ENCODE results near the gene PRICKLE4.

Gene PRICKLE4

DNA sequence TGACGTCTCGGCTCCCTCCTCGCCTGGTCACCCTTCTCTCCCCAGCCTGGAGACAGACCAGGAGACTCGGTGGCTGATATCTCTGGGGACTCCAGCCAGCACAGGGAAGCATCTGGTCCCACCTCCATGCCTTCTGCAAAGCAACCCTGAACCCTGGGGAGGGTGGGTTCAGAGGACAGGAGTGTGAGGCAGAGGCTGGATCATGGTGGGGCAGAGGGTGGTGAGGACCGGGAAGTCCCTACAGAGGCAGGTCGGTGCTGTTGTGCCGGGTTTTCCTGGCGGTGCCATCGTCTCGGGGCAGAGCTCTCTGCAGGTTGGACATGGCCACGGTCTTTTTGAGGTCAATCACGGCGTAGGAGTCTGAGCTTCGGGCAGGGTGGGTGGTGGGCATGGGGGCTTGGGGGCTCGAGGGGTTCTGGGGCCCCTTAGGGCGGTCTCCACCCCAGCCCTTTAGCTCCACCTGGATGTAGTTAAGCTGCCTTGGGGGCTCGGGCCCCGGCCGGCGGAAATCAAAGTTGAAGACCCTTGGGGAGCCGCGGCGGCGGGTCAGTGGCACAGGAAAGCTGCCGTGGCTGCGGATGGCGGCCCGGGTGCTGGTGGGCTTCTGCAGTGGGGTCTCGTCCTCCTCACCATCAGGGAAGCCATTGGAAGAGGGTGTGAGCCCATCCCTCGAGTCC, 10.1 kb upstream of the PRICKLE4 start:
- H3K27me3 ChIP-seq (ENCODE audit: insufficient read depth, low read length, poor library complexity, severe bottlenecking), result no peaks in the 10 kb centered on the region
- no peak overlapping the region for H3K4me2 ChIP-seq (ENCODE audit: low read depth, low read length, poor library complexity, severe bottlenecking)
- no peaks in the 10 kb centered on the region for H3K79me2 ChIP-seq (ENCODE audit: insufficient read depth, low read length)
- H3K9me2 ChIP-seq (replicated peaks; ENCODE audit: low read depth, low read length), result no peaks in the 10 kb centered on the region
- H3K36me3 ChIP-seq (ENCODE audit: insufficient read depth, low read length), result peaks cover 13% of the 10 kb centered on the region; the same call in 1 of the 2 replicates
- no peaks in the 10 kb centered on the region for H3F3A ChIP-seq (ENCODE audit: low read depth)
- TF ChIP-seq, protein P1, sequence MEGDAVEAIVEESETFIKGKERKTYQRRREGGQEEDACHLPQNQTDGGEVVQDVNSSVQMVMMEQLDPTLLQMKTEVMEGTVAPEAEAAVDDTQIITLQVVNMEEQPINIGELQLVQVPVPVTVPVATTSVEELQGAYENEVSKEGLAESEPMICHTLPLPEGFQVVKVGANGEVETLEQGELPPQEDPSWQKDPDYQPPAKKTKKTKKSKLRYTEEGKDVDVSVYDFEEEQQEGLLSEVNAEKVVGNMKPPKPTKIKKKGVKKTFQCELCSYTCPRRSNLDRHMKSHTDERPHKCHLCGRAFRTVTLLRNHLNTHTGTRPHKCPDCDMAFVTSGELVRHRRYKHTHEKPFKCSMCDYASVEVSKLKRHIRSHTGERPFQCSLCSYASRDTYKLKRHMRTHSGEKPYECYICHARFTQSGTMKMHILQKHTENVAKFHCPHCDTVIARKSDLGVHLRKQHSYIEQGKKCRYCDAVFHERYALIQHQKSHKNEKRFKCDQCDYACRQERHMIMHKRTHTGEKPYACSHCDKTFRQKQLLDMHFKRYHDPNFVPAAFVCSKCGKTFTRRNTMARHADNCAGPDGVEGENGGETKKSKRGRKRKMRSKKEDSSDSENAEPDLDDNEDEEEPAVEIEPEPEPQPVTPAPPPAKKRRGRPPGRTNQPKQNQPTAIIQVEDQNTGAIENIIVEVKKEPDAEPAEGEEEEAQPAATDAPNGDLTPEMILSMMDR (conservative IDR thresholded peaks at IDR 0.05; ENCODE audit: low read length), result no peak
- TF ChIP-seq EZH2phosphoT487 (IDR thresholded peaks at IDR 0.05; ENCODE audit: borderline replicate concordance), result no peak
- H3K4me1 ChIP-seq (ENCODE audit: insufficient read depth, low read length, poor library complexity, severe bottlenecking), result peaks cover 34% of the 10 kb centered on the region
- H3K9ac ChIP-seq (ENCODE audit: low read depth, low read length, poor library complexity, severe bottlenecking), result no peak overlapping the region
- H4K20me1 ChIP-seq (ENCODE audit: insufficient read depth, low read length, poor library complexity, severe bottlenecking), result no peaks in the 10 kb centered on the region
- H3K9me3 ChIP-seq (ENCODE audit: insufficient read depth, low read depth, low read length), result no peaks in the 10 kb centered on the region
- H3K4me3 ChIP-seq (ENCODE audit: low read length, poor library complexity, severe bottlenecking), result no peak overlapping the region
- H2AFZ ChIP-seq (ENCODE audit: low read length), result no peak overlapping the region

DNA sequence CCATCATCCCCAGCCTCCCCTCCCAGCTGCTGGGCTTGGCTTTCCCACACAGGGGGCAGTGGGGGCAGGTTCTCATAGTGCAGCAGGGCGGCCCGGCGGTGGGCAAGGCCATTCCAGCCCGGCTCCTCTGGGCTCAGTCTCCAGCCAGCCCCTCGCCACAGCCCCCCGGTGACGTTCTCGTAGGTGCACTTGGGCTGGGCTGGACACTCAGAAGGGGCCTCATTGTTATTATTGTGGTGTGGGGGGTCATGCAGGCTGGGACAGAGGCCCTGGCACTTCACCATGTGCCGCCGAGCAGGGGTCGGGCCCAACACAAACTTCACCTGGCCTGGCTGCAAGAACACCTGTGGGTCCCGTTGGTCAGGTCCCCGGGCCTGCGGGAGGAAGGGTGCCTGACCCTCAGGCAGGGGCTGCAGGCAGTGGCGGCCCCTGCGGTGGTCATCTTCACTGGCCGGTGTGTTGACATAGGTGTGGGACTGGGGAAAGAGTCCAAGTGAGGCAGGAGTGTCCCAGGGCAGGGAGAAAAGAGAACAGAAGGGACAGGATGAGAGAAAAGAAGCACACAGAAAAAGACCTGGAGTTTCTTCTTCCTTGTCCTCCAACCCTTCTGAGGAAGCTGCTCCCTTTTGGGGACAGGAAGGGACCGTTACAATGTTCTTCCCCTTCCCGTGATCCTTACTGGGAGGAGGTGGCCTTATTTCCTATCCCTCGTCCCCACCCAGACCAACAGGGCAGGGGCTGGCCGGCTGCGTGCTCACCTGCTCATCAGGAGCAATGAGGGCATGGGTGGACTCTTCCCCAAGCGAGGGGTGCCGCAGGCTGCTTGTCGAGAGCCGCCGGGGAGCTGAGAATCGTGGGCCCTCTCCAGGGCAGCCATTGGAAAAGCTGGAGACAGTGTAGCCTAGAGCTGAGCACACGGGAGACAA, 9.3 kb upstream of the PRICKLE4 start:
- Histone ChIP-seq H2AFZ (ENCODE audit: low read length) (no peak overlapping the region), H3K4me2 (ENCODE audit: low read depth, low read length, poor library complexity, severe bottlenecking) (no peak overlapping the region), H3K9me2 (replicated peaks; ENCODE audit: low read depth, low read length) (no peaks in the 10 kb centered on the region), H3K36me3 (ENCODE audit: insufficient read depth, low read length) (peaks cover 13% of the 10 kb centered on the region; the same call in 1 of the 2 replicates), H3K27me3 (ENCODE audit: insufficient read depth, low read length, poor library complexity, severe bottlenecking) (no peaks in the 10 kb centered on the region), H3F3A (ENCODE audit: low read depth) (no peaks in the 10 kb centered on the region), H3K79me2 (ENCODE audit: insufficient read depth, low read length) (no peaks in the 10 kb centered on the region), H4K20me1 (ENCODE audit: insufficient read depth, low read length, poor library complexity, severe bottlenecking) (no peaks in the 10 kb centered on the region), H3K4me3 (ENCODE audit: low read length, poor library complexity, severe bottlenecking) (no peak overlapping the region), H3K9me3 (ENCODE audit: insufficient read depth, low read depth, low read length) (no peaks in the 10 kb centered on the region), H3K4me1 (ENCODE audit: insufficient read depth, low read length, poor library complexity, severe bottlenecking) (peaks cover 33% of the 10 kb centered on the region), H3K9ac (ENCODE audit: low read depth, low read length, poor library complexity, severe bottlenecking) (no peak overlapping the region)
- TF ChIP-seq, protein P1 (conservative IDR thresholded peaks at IDR 0.05; ENCODE audit: low read length), result no peak
- TF ChIP-seq EZH2phosphoT487 (IDR thresholded peaks at IDR 0.05; ENCODE audit: borderline replicate concordance), result no peak

DNA sequence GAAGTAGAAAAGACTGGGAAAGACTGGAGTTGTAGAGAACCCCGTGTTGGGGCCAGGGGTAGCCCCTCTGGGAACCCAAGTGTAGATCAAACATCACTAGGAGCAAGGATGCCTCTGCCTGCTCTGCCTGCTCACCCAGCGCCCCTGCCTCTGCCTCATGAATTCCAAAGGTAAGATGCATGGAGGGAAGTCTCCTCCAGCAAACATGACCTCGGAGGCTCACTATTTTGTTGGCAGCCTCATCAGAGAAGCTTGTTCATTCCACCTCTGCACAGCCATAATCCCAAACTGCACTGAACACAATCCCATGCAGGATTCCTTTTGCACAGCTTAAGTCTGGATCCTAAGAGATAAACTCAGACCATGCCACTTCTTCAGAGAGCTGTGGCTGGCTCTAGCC, 5.7 kb upstream of the PRICKLE4 start:
- Histone ChIP-seq H4K20me1 (ENCODE audit: insufficient read depth, low read length, poor library complexity, severe bottlenecking) (peaks cover 5% of the 10 kb centered on the region), H2AFZ (ENCODE audit: low read length) (no peak overlapping the region), H3F3A (ENCODE audit: low read depth) (no peaks in the 10 kb centered on the region), H3K9me2 (replicated peaks; ENCODE audit: low read depth, low read length) (no peaks in the 10 kb centered on the region), H3K4me3 (ENCODE audit: low read length, poor library complexity, severe bottlenecking) (no peak overlapping the region), H3K9ac (ENCODE audit: low read depth, low read length, poor library complexity, severe bottlenecking) (no peak overlapping the region), H3K36me3 (ENCODE audit: insufficient read depth, low read length) (peaks cover 13% of the 10 kb centered on the region; the same call in 1 of the 2 replicates), H3K79me2 (ENCODE audit: insufficient read depth, low read length) (peaks cover 9% of the 10 kb centered on the region), H3K4me2 (ENCODE audit: low read depth, low read length, poor library complexity, severe bottlenecking) (no peak overlapping the region), H3K27me3 (ENCODE audit: insufficient read depth, low read length, poor library complexity, severe bottlenecking) (no peaks in the 10 kb centered on the region), H3K4me1 (ENCODE audit: insufficient read depth, low read length, poor library complexity, severe bottlenecking) (peaks cover 8% of the 10 kb centered on the region), H3K9me3 (ENCODE audit: insufficient read depth, low read depth, low read length) (no peaks in the 10 kb centered on the region)
- TF ChIP-seq, protein P1 (conservative IDR thresholded peaks at IDR 0.05; ENCODE audit: low read length), result no peak
- TF ChIP-seq EZH2phosphoT487 (IDR thresholded peaks at IDR 0.05; ENCODE audit: borderline replicate concordance), result no peak
